NCI-H187 (cell line): ENCODE measurements around the gene HEATR9.

Experiments
- DNase-seq, 2 experiments: peaks; one replicate each; lab custom pipeline; 2025; lab: John Stamatoyannopoulos, UW

Gene HEATR9

GRCh38 chr17:35808240-35808961 is 60.3 kb downstream of the HEATR9 start:
- no peak for DNase-seq

- DNase-seq: no peak
Measured at GRCh38 chr17:35807371-35808144, 61.1 kb downstream of the HEATR9 start.
